Small intestine (tissue), 7 donors: ENCODE data around the gene ZFAND5. TPM values are rescaled to one million over a fixed set of nuclear protein-coding genes. Genes with fewer than 3 reads are reported as not detected.

Source experiments
- DNase-seq, 2 donors: peaks; one replicate each; pipeline versions ENCODE4 v3.0.0 to v3.0.0-alpha.2; 2013
- FAIRE-seq: peaks from 2 replicates; lab custom pipeline; 2012; peaks lifted over from hg19 to GRCh38; lab: Jason Lieb, UNC
- H3K27ac ChIP-seq, 3 donors: one replicate each; pipeline ENCODE4 v1.5.1; 2013; ENCODE audit warnings: low read length in 2 of 3, mild to moderate bottlenecking in 2 of 3, control low read depth in 1 of 3, inconsistent platforms in 1 of 3, low read depth in 1 of 3, moderate library complexity in 1 of 3
- H3K27me3 ChIP-seq, 3 donors: one replicate each; pipeline ENCODE4 v1.6.1; 2013; ENCODE audit warnings: low read length in 3 of 3, inconsistent platforms in 1 of 3; ENCODE audit not compliant: control insufficient read depth in 3 of 3, insufficient read depth in 3 of 3
- H3K36me3 ChIP-seq, 3 donors: one replicate each; pipeline ENCODE4 v1.6.1; 2013; ENCODE audit warnings: low read length in 3 of 3, inconsistent platforms in 1 of 3, low read depth in 1 of 3, mild to moderate bottlenecking in 1 of 3, moderate library complexity in 1 of 3; ENCODE audit not compliant: control insufficient read depth in 3 of 3, insufficient read depth in 2 of 3
- H3K4me1 ChIP-seq, 3 donors: one replicate each; pipeline ENCODE4 v1.6.1; 2013; ENCODE audit warnings: low read length in 2 of 3, inconsistent platforms in 1 of 3, low read depth in 1 of 3, mild to moderate bottlenecking in 1 of 3, moderate library complexity in 1 of 3; ENCODE audit not compliant: control insufficient read depth in 3 of 3, insufficient read depth in 2 of 3
- H3K4me3 ChIP-seq, 3 donors: one replicate each; pipeline ENCODE4 v1.5.1; 2013; ENCODE audit warnings: low read length in 3 of 3, control low read depth in 1 of 3, inconsistent platforms in 1 of 3, low read depth in 1 of 3, mild to moderate bottlenecking in 1 of 3, moderate library complexity in 1 of 3
- H3K9me3 ChIP-seq, 2 donors: one replicate each; pipeline ENCODE4 v1.6.1; 2013; ENCODE audit warnings: low read depth in 1 of 2, low read length in 1 of 2; ENCODE audit not compliant: control insufficient read depth in 2 of 2, insufficient read depth in 1 of 2
- WGBS, 3 donors: extraction: QIAGEN DNeasy Blood & Tissue Kit; methylation state at CpG; one replicate each; pipeline ENCODE4 v1.1.7; 2013; 5-methylcytosine and 5-hydroxymethylcytosine counted together
- polyA plus RNA-seq, 4 donors: library from polyadenylated mRNA; stranded (reverse) in 3 of 4; unstranded in 1 of 4; fragments of 200-250 nt in 3 of 4; fragments of 120-200 nt in 1 of 4; gene quantifications; one replicate each; pipeline versions ENCODE4 v1.2.1 to v1.2.3, GENCODE V29; 2013
- donor health status: healthy with polysubstance abuse.
- donor health status: control.
- donor health status: control.
- donor health status: Bipolar disorder and iron deficiency.
- donor health status: healthy.

The ZFAND5 gene
- polyA plus RNA-seq, 4 donors: 38.9 to 137 (median 62.1) TPM

DNA sequence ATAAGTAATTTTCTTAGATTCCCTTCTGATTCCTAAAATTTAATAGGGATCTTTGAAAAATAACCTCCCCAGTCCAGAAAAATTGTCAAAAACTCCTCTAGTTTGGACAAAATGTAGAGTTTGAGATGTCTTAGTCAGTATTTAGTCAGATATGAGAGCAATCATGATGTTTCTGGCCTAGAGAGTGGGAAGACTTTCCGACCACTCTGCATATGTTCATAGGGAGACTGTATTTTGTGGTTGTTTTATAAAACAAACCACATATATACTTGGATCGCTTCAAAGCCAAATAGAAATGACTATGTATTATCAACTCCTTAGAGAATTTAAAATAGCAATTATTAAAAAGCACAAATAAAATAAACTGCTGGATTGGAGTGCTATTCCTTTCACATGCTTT, 15.8 kb downstream of the ZFAND5 start:
- no peaks in the 10 kb centered on the region for H3K9me3 ChIP-seq
- no peak overlapping the region for H3K27ac ChIP-seq
- no peaks in the 10 kb centered on the region for H3K27me3 ChIP-seq
- peaks cover 0 to 5% (median 0%) of the 10 kb centered on the region in 3 donors for H3K4me1 ChIP-seq
- FAIRE-seq: no peak
- H3K4me3 ChIP-seq: no peak overlapping the region
- no peak for DNase-seq
- H3K36me3 ChIP-seq: peaks cover 0 to 6% (median 0%) of the 10 kb centered on the region in 3 donors
- WGBS, 3 donors: 79 to 91% (median 80%) methylated on average over 2 of the region's 2 CpGs

DNA sequence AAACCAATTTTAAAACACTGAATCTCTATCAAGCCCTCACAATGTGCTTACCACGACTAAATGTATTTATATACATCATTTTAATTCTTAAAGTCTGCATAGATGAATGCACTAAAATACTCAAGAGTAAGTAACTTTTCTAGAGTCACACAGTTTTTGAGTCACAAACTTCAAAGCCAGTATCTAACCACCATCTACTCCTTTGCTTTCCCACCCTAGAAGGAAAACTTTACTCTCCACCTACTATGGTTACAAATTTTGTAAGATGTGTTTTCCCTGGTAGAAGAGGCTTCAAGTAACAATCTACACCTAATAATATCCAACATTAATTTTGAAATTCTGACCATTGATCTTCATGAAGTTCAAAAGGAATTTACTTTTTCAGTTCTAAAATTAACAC, 18.7 kb downstream of the ZFAND5 start:
- no peaks in the 10 kb centered on the region for H3K36me3 ChIP-seq
- WGBS, 3 donors: 75 to 80% (median 77%) methylated on average over 1 of the region's 1 CpG
- DNase-seq (no peak), FAIRE-seq (no peak)
- H3K27me3 ChIP-seq: no peaks in the 10 kb centered on the region
- no peaks in the 10 kb centered on the region for H3K9me3 ChIP-seq
- H3K4me3 ChIP-seq: no peak overlapping the region
- H3K27ac ChIP-seq: no peak overlapping the region
- no peaks in the 10 kb centered on the region for H3K4me1 ChIP-seq

DNA sequence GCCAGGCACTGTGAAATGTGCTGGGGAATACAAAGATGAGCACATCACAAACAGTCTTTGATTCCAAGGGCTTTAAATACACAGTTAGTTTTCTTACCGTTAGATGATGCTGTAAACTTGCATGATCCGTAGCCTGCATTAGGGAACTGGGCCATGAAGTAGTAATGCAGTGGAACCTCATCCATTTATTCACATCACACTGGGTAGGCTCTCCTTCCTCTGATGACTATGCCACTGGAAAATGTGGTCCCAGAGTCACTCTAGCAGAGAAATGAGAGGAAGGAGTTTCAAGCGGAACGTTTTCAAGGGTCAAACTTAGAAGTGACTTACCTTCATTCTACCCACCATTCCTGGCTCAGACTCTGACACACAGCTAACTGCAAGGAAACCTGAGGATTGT, 26.4 kb downstream of the ZFAND5 start:
- H3K9me3 ChIP-seq: no peaks in the 10 kb centered on the region
- H3K4me1 ChIP-seq: no peaks in the 10 kb centered on the region
- H3K36me3 ChIP-seq: no peaks in the 10 kb centered on the region
- FAIRE-seq: no peak
- no peak overlapping the region for H3K4me3 ChIP-seq
- H3K27ac ChIP-seq: no peak overlapping the region
- no peaks in the 10 kb centered on the region for H3K27me3 ChIP-seq
- DNase-seq: no peak
- WGBS, 3 donors: 92 to 97% (median 96%) methylated on average over 4 of the region's 4 CpGs

DNA sequence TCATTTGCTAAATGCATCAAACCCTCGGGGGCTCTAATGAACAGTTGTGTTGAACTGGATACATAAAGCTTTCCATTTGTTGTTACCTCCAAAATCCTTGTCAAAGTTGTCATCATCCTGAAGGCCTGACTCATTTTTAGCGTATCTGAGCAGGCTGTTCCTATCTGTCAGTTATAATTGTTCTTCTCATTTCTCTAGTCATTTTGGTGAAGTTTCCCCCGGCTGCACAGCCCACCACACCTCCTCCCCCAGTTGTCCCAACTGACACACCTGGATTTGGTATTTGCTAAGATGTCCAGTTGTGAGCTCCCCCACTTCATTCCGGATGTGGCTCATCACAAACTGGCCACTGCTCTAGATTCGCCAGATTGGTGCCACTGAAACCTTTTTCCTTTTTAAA, 27.7 kb downstream of the ZFAND5 start:
- FAIRE-seq (no peak), DNase-seq (no peak)
- H3K4me3 ChIP-seq: no peak overlapping the region
- 77 to 87% (median 78%) methylated on average over 5 of the region's 5 CpGs for WGBS, 3 donors
- no peak overlapping the region for H3K27ac ChIP-seq
- no peaks in the 10 kb centered on the region for H3K4me1 ChIP-seq
- H3K9me3 ChIP-seq: no peaks in the 10 kb centered on the region
- no peaks in the 10 kb centered on the region for H3K36me3 ChIP-seq
- no peaks in the 10 kb centered on the region for H3K27me3 ChIP-seq

DNA sequence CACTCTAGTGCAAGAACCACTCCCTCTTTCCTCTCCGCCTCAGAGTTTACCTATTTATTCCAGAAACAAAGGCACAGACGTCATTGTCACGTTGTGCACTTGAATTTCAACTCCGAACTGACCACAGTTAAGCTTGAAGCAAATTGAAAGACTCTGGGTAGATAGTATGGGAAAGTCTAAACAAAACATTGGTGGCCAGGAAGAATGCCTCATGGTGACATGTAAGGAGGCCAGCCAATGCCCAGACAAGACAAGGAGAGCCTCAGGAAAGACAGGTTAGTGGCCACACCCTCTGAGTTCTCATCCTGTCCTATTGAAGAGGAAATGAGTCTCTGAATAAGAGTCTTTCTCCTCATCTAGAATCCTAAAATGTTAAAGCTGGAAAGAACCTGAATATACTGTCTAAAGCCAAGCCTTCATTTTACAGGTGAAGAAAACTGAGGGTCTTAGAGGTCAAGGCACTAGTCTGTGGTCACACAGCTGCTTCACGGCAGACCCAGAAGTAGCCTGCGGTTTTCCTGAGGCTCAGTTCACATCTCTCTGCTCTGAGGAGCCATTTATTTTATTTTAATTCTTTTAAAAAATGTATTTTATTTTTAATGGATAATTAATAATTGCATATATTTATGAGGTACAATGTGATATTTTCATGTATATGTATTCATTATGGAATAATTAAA, 30.2 kb downstream of the ZFAND5 start:
- FAIRE-seq: no peak
- no peak for DNase-seq
- H3K9me3 ChIP-seq: no peaks in the 10 kb centered on the region
- no peaks in the 10 kb centered on the region for H3K27me3 ChIP-seq
- no peaks in the 10 kb centered on the region for H3K36me3 ChIP-seq
- H3K4me1 ChIP-seq: no peaks in the 10 kb centered on the region
- 89 to 91% (median 91%) methylated on average over 6 of the region's 6 CpGs for WGBS, 3 donors
- H3K4me3 ChIP-seq: no peak overlapping the region
- no peak overlapping the region for H3K27ac ChIP-seq

DNA sequence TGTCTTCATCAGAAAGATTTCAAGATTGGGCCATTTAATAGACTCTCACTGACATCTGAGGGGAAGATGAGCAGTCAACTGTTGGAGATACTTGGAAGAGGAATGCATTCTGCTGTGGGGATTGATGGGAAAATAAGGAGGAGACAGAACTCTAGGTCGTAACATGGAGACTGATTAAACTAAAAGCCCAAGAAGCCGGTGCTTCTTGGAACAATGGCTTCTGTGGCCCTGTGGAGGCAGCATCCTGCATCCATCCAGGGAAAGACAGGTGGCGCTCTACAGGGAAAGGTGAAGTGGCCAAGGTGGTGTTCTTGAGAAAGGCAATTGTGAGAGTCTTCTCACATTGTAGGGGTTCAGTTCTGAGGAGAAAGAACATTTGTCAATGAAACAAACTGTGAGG, 31.3 kb downstream of the ZFAND5 start:
- FAIRE-seq (no peak), DNase-seq (no peak)
- no peaks in the 10 kb centered on the region for H3K36me3 ChIP-seq
- no peaks in the 10 kb centered on the region for H3K9me3 ChIP-seq
- 84 to 87% (median 85%) methylated on average over 3 of the region's 3 CpGs for WGBS, 3 donors
- no peak overlapping the region for H3K4me3 ChIP-seq
- H3K27ac ChIP-seq: no peak overlapping the region
- H3K27me3 ChIP-seq: no peaks in the 10 kb centered on the region
- no peaks in the 10 kb centered on the region for H3K4me1 ChIP-seq

DNA sequence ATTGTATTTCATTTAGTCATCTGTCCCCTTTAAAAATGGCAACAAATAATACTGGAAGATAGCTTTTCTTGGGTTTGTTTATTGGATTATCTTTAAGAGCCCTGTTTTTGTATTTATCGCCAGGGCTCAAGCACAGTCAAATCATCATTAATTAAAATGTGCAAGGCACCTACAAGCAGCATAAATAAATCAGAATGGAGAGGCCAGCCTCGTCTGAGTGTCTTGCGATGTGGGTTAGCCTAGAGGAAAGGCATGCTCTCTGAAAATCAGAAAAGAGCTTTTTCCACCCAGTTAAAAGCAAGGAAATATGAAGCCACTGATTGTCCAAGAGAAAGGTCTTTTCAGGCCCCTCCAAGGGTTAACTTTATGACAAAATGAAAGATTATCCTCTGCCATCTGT, 31.8 kb downstream of the ZFAND5 start:
- H3K27me3 ChIP-seq: no peaks in the 10 kb centered on the region
- no peaks in the 10 kb centered on the region for H3K9me3 ChIP-seq
- H3K36me3 ChIP-seq: no peaks in the 10 kb centered on the region
- H3K27ac ChIP-seq: no peak overlapping the region
- H3K4me1 ChIP-seq: no peaks in the 10 kb centered on the region
- no peak overlapping the region for H3K4me3 ChIP-seq
- DNase-seq: no peak
- WGBS, 3 donors: 72 to 87% (median 86%) methylated on average over 3 of the region's 3 CpGs
- FAIRE-seq: no peak

DNA sequence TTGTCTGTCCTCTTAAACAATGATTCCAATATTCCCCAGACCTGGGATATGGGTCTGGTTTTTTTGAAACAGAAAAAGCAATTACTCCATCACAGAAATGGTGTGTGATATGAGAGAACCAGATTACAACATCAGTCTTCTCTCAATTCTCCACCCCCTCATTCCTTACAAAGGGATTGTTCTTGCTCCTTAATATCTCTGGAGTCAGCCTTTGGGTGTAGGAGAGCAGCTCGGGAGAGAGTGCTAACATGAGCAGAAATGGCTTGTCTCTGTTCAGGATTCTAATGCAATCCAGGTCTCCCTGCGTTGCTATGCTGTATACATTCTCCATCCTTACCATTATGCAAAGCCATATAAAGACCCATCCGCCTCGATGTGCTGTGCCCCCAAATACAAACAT, 32.7 kb downstream of the ZFAND5 start:
- DNase-seq (no peak), FAIRE-seq (no peak)
- WGBS, 3 donors: 61 to 69% (median 63%) methylated on average over 4 of the region's 4 CpGs

DNA sequence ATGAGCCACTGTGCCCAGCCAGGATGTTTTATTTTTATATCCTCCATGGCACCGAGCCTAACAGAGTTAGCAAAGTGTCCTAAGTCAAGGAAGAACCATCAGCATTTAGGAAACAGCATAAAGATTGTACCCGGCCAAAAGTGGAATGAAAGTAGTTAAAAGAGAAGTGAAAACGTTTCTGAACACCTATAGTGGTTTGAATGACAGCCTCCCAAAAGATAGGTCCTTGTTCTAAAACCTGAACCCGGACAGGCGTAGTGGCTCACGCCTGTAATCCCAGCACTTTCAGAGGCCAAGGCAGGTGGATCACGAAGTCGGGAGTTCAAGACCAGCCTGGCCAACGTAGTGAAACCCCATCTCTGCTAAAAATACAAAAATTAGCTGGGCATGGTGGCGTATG, 37.4 kb downstream of the ZFAND5 start:
- H3K9me3 ChIP-seq: peaks cover 0 to 4% of the 10 kb centered on the region in 2 donors
- no peak overlapping the region for H3K27ac ChIP-seq
- no peaks in the 10 kb centered on the region for H3K4me1 ChIP-seq
- H3K27me3 ChIP-seq: no peaks in the 10 kb centered on the region
- H3K36me3 ChIP-seq: peaks cover 0 to 3% (median 0%) of the 10 kb centered on the region in 3 donors
- no peak overlapping the region for H3K4me3 ChIP-seq
- DNase-seq: no peak
- no peak for FAIRE-seq
- WGBS, 3 donors: 87 to 91% (median 89%) methylated on average over 9 to 10 of the region's 10 CpGs

More for the DNA sequence above, 32.7 kb downstream of the ZFAND5 start:
- Histone ChIP-seq H3K4me3 (no peak overlapping the region), H3K27ac (no peak overlapping the region), H3K36me3 (no peaks in the 10 kb centered on the region), H3K27me3 (no peaks in the 10 kb centered on the region), H3K4me1 (no peaks in the 10 kb centered on the region), H3K9me3 (no peaks in the 10 kb centered on the region)
